H9 (cell line): ENCODE results near the gene NAGA. TPM values are rescaled to one million over a fixed set of nuclear protein-coding genes. Genes with fewer than 3 reads are reported as not detected.
"Not testable (repeated sequence)": the region's sequence is repeated elsewhere in the genome, so short reads cannot be mapped to it uniquely, and the experiment has no call there.

Source experiments
- DNase-seq: peaks from one replicate; pipeline ENCODE4 v3.0.0-alpha.2; 2017
- H2AFZ ChIP-seq: one replicate; pipeline ENCODE4 v1.6.1; 2013; ENCODE audit warnings: mild to moderate bottlenecking, low read length, control low read depth, moderate library complexity
- H2AK5ac ChIP-seq: 2 replicates; pipeline ENCODE4 v1.6.1; 2013; ENCODE audit warnings: low read length, control low read depth, mixed read lengths; ENCODE audit not compliant: insufficient read length
- H2BK120ac ChIP-seq: one replicate; pipeline ENCODE4 v1.6.1; 2013; ENCODE audit warnings: low read depth, mild to moderate bottlenecking, low read length, control low read depth, inconsistent platforms; ENCODE audit not compliant: poor library complexity, severe bottlenecking
- H2BK12ac ChIP-seq: 2 replicates; pipeline ENCODE4 v1.6.1; 2013; ENCODE audit warnings: low read length, control low read depth, mixed read lengths, low read depth; ENCODE audit not compliant: insufficient read length
- H2BK15ac ChIP-seq: 2 replicates; pipeline ENCODE4 v1.6.1; 2013; ENCODE audit warnings: low read depth, low read length, control low read depth
- H2BK20ac ChIP-seq: one replicate; pipeline ENCODE4 v1.6.1; 2013; ENCODE audit warnings: low read depth, mild to moderate bottlenecking, low read length, control low read depth, inconsistent platforms; ENCODE audit not compliant: poor library complexity, severe bottlenecking
- H2BK5ac ChIP-seq: 2 replicates; pipeline ENCODE4 v1.6.1; 2013; ENCODE audit warnings: low read length, control low read depth, mixed read lengths; ENCODE audit not compliant: insufficient read length
- H3K14ac ChIP-seq: 2 replicates; pipeline ENCODE4 v1.6.1; 2013; ENCODE audit warnings: low read length, control low read depth; ENCODE audit not compliant: insufficient read depth
- H3K18ac ChIP-seq: 2 replicates; pipeline ENCODE4 v1.6.1; 2013; ENCODE audit warnings: low read depth, mild to moderate bottlenecking, mixed read lengths, low read length, control low read depth; ENCODE audit not compliant: insufficient read length
- H3K23ac ChIP-seq: 2 replicates; pipeline ENCODE4 v1.6.1; 2013; ENCODE audit warnings: low read length, control low read depth, mixed read lengths, low read depth; ENCODE audit not compliant: insufficient read length
- H3K23me2 ChIP-seq: 2 replicates; pipeline ENCODE4 v1.6.1; 2013; ENCODE audit warnings: low read depth, mild to moderate bottlenecking, mixed read lengths, low read length, control low read depth; ENCODE audit not compliant: insufficient read length, poor library complexity, severe bottlenecking
- H3K27ac ChIP-seq: 2 replicates; pipeline ENCODE4 v1.5.1; 2013; ENCODE audit warnings: low read length, control low read depth, mixed read lengths, low read depth; ENCODE audit not compliant: insufficient read length
- H3K27me3 ChIP-seq: 2 replicates; pipeline ENCODE4 v1.6.1; 2013; ENCODE audit warnings: low read length, control low read depth, inconsistent platforms; ENCODE audit not compliant: insufficient read depth
- H3K4ac ChIP-seq: 2 replicates; pipeline ENCODE4 v1.6.1; 2013; ENCODE audit warnings: low read depth, mild to moderate bottlenecking, control low read depth, inconsistent platforms, low read length, moderate library complexity
- H3K4me1 ChIP-seq: 2 replicates; pipeline ENCODE4 v1.6.1; 2013; ENCODE audit warnings: low read length, control low read depth, inconsistent platforms; ENCODE audit not compliant: insufficient read depth
- H3K4me2 ChIP-seq: 2 replicates; pipeline ENCODE4 v1.6.1; 2013; ENCODE audit warnings: low read length, control low read depth, mixed read lengths; ENCODE audit not compliant: insufficient read length, insufficient read depth
- H3K56ac ChIP-seq: 2 replicates; pipeline ENCODE4 v1.6.1; 2013; ENCODE audit warnings: low read depth, mild to moderate bottlenecking, mixed read lengths, low read length, control low read depth; ENCODE audit not compliant: insufficient read length
- H3K79me1 ChIP-seq: 2 replicates; pipeline ENCODE4 v1.6.1; 2013; ENCODE audit warnings: low read depth, mild to moderate bottlenecking, moderate library complexity, low read length, control low read depth, inconsistent platforms; ENCODE audit not compliant: insufficient read depth, poor library complexity, severe bottlenecking
- H3K79me2 ChIP-seq: 2 replicates; pipeline ENCODE4 v1.6.1; 2013; ENCODE audit warnings: low read length, control low read depth, inconsistent platforms; ENCODE audit not compliant: insufficient read depth
- H3K9ac ChIP-seq: 2 replicates; pipeline ENCODE4 v1.6.1; 2013; ENCODE audit warnings: low read length, control low read depth, mixed read lengths; ENCODE audit not compliant: insufficient read length; ENCODE audit errors: extremely low read depth
- H3K9me3 ChIP-seq: one replicate; pipeline ENCODE4 v1.6.1; 2013; ENCODE audit warnings: low read depth, low read length, inconsistent platforms; ENCODE audit not compliant: control insufficient read depth
- H3T11ph ChIP-seq: one replicate; pipeline ENCODE4 v1.6.1; 2013; ENCODE audit warnings: mild to moderate bottlenecking, low read length, control low read depth, inconsistent platforms
- H4K20me1 ChIP-seq: one replicate; pipeline ENCODE4 v1.6.1; 2013; ENCODE audit not compliant: control insufficient read depth, insufficient read length, insufficient read depth
- H4K5ac ChIP-seq: 2 replicates; pipeline ENCODE4 v1.6.1; 2013; ENCODE audit warnings: low read depth, mild to moderate bottlenecking, mixed read lengths, low read length, control low read depth; ENCODE audit not compliant: insufficient read length
- H4K8ac ChIP-seq: replicated peaks from 2 replicates; pipeline ENCODE4 v1.6.1; 2013; ENCODE audit warnings: low read length, control low read depth, mixed read lengths, low read depth; ENCODE audit not compliant: insufficient read length
- H4K91ac ChIP-seq: 2 replicates; pipeline ENCODE4 v1.6.1; 2013; ENCODE audit warnings: low read depth, mild to moderate bottlenecking, moderate library complexity, mixed read lengths, low read length, control low read depth; ENCODE audit not compliant: insufficient read length
- H3K27ac Mint-ChIP-seq, 3 experiments: 2 replicates in 2 of 3; 3 replicates in 1 of 3; pipeline ENCODE4 v1.8.0; 2020 to 2021; ENCODE audit warnings: mixed read lengths in 3 of 3, mild to moderate bottlenecking in 1 of 3, moderate library complexity in 1 of 3
- H3K27me3 Mint-ChIP-seq: 2 replicates; pipeline ENCODE4 v1.8.0; 2021; ENCODE audit warnings: low read depth, mild to moderate bottlenecking, moderate library complexity, mixed read lengths
- H3K36me3 Mint-ChIP-seq, 3 experiments: 2 replicates in 2 of 3; 3 replicates in 1 of 3; pipeline ENCODE4 v1.8.0; 2020 to 2021; ENCODE audit warnings: low read depth in 3 of 3, mixed read lengths in 3 of 3; ENCODE audit not compliant: insufficient read depth in 1 of 3
- H3K4me1 Mint-ChIP-seq, 2 experiments: 2 replicates each; pipeline ENCODE4 v1.8.0; 2020; ENCODE audit warnings: mixed read lengths in 2 of 2
- H3K4me3 Mint-ChIP-seq, 2 experiments: 2 replicates in 1 of 2; 3 replicates in 1 of 2; pipeline ENCODE4 v1.8.0; 2020 to 2021; ENCODE audit warnings: mild to moderate bottlenecking in 2 of 2, mixed read lengths in 2 of 2, moderate library complexity in 1 of 2
- H3K9me3 Mint-ChIP-seq, 2 experiments: 2 replicates in 1 of 2; 3 replicates in 1 of 2; pipeline ENCODE4 v1.8.0; 2020; ENCODE audit warnings: mild to moderate bottlenecking in 2 of 2, mixed read lengths in 2 of 2, moderate library complexity in 1 of 2
- CTCF ChIP-seq: fragments of 200-600 bp; sonication (generic); conservative IDR thresholded peaks from 3 replicates; pipeline ENCODE4 v1.8.0; 2021; ENCODE audit warnings: antibody characterized with exemption, mild to moderate bottlenecking
- WGBS: extraction: QIAGEN DNeasy Blood & Tissue Kit; methylation state at CpG from one replicate; pipeline ENCODE4 v1.1.7; 2013; ENCODE audit warnings: missing lambda C conversion rate, low lambda C conversion rate, mixed read lengths; ENCODE audit not compliant: insufficient read length; ENCODE audit errors: extremely low coverage; 5-methylcytosine and 5-hydroxymethylcytosine counted together
- total RNA-seq: library from RNA; stranded (reverse); gene quantifications from 2 replicates; pipeline ENCODE4 v1.2.1, GENCODE V29; 2021

The NAGA gene
- total RNA-seq, 1 experiment from 2014 or later = 16.1 TPM

GRCh38 chr22:42112793-42113192 is 42.2 kb upstream of the NAGA start:
- H3K27me3 Mint-ChIP-seq = peaks cover 34% of the 10 kb centered on the region
- not testable (repeated sequence) for H4K91ac ChIP-seq, H3K9me3 ChIP-seq, H3K27ac Mint-ChIP-seq, H3K23ac ChIP-seq, H3K56ac ChIP-seq, H3K4me3 Mint-ChIP-seq, H2BK12ac ChIP-seq, H2AFZ ChIP-seq, H3K9ac ChIP-seq, DNase-seq, H3K23me2 ChIP-seq, H3K4ac ChIP-seq, H2BK20ac ChIP-seq, H3K14ac ChIP-seq, H4K5ac ChIP-seq, H3K27ac ChIP-seq, H3K4me2 ChIP-seq, H3T11ph ChIP-seq, H2BK15ac ChIP-seq, H3K79me2 ChIP-seq, H3K79me1 ChIP-seq, H2BK120ac ChIP-seq, H3K4me1 ChIP-seq, H4K8ac ChIP-seq, H2AK5ac ChIP-seq, H4K20me1 ChIP-seq, H3K27me3 ChIP-seq, H2BK5ac ChIP-seq, H3K18ac ChIP-seq
- H3K36me3 Mint-ChIP-seq = peaks cover 0 to 13% (median 10%) of the 10 kb centered on the region in 3 experiments; a peak in 5 of 7 replicates
- peak; percentile 42; the same call in 2 of the 3 replicates for TF ChIP-seq CTCF
- no CpG with 5 or more reads among the region's 4 CpGs for WGBS
- peaks cover 17 to 23% of the 10 kb centered on the region in 2 experiments for H3K9me3 Mint-ChIP-seq
- H3K4me1 Mint-ChIP-seq = peaks cover 7 to 10% of the 10 kb centered on the region in 2 experiments
